ENCODE measurements around the gene TFB1M.
"Not testable (repeated sequence)": the region's sequence is repeated elsewhere in the genome, so short reads cannot be mapped to it uniquely, and the experiment has no call there.

TFB1M gene

GRCh38 chr6:155292711-155293110 lies 21.6 kb downstream of the TFB1M start:
- DNase-seq, result no peak

DNA sequence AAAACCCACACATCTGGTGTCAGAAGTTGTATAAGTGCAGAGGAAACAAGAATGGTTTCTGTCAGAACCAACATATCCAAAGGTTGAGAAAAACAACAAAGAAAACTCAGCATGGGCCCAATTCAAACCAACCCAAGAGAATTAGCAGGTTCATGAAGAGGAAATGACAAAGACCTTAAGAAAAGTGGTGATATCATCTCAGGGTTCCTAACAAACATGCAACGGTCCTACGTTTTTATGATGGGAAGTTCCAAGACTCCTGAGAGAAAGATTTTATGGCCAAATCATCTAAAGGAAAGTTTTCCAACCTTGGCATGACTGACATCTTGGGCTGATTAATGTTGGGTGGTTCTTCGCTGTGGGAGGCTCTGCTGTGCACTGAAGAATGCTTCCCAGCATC lies 23.0 kb downstream of the TFB1M start:
- no peak for DNase-seq

GRCh38 chr6:155290491-155290890 lies 23.8 kb downstream of the TFB1M start:
- DNase-seq, result no peak

DNA sequence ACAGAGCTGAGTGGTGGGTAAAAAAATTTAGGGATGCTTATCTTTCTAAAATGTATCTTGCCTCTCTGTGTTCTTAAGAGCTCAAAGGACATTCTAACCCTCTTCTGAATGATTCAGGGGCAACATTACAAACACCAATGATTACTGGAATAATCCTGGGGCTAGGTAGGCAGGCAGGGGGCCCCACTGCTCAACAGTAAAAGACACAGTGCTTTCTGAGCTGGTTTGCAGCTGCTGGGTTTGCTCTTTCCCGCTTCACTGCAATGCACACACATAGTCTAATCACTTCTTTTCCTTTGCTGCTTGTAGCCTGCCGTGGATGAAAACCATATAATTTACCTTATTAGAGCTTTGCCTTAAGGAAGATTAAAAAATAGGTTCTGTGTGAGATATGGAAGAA lies 26.5 kb downstream of the TFB1M start:
- no peak for DNase-seq

DNA sequence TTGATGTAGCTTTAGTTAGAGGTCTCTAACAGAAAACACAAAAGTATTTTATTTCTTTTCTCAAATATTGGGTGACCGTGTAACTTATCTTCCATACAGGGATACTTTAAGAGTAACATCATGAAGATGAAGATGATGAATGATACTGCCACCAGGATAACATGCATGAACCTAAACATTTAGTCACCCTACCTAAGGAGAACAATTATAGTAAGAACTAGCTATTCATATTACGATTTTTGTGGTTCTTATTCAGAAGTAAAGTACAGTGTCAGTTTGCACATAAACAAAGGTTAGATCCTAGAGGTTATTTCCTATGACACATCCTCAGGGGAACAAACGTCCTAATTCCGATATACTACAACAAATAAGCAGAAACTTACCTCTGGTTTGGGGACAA lies 29.5 kb downstream of the TFB1M start:
- DNase-seq, result no peak

- DNase-seq, result no peak
Measured at GRCh38 chr6:155278319-155279049, 35.8 kb downstream of the TFB1M start.

DNA sequence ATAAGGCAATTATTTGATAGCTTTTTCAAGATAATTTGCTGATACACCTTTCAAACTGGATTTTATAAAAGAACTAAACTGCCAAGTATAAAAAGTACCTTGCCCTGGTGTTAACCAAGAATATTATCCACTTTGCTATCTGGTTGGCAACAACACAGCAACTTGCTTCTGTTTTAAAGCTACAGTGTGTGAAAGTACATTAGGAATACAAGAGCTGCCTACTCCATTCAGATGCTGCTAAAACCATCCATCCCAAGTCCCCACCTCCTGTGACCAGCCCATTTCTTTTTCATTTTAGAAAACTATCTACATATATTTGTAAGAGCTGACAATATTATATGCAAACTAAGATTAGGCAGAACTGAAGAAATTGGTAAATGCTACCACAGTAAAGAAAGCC lies 37.6 kb downstream of the TFB1M start:
- DNase-seq, result no peak

DNA sequence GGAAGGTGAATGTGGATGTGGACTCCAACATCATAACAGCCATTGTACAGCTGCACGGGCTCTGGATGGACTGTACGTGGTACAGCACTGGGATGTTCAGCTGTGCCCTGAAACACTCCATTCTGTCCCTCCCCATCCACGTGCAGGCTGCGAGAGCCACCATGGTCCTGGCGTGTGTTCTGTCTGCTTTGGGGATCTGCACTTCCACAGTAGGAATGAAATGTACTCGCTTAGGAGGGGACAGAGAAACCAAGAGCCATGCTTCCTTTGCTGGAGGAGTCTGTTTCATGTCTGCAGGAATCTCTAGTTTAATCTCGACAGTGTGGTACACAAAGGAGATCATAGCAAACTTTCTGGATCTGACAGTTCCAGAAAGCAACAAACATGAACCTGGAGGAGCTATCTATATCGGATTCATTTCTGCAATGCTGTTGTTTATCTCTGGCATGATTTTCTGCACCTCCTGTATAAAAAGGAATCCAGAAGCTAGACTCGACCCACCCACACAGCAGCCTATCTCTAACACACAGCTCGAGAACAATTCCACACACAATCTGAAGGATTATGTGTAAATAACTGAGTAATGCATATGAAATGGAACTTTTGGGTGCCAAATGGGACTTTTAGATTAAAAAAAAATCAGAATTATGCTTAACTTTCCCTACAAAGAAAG lies 38.3 kb downstream of the TFB1M start:
- DNase-seq, result no peak

DNA sequence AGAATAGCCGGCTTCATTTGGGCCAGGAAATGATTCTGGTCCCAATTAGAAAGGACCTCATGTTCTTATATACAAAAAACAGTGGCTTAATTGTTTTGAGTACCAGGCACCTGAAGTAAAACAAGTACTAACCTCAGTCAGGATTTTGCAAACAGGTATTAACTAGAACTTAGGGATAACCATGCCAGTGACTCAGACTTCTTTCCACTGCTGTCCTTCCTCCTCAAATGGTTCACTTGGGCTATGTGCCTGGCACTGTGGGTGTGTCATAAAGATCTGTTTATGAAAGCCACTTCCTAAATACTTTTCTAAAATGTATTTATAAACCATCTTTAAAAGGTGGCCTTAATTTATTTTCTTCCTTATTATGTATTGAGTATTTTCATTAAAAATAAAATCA lies 39.8 kb downstream of the TFB1M start:
- DNase-seq, result no peak

- no peak for DNase-seq
Measured at GRCh38 chr6:155274106-155274505, 40.2 kb downstream of the TFB1M start.

DNA sequence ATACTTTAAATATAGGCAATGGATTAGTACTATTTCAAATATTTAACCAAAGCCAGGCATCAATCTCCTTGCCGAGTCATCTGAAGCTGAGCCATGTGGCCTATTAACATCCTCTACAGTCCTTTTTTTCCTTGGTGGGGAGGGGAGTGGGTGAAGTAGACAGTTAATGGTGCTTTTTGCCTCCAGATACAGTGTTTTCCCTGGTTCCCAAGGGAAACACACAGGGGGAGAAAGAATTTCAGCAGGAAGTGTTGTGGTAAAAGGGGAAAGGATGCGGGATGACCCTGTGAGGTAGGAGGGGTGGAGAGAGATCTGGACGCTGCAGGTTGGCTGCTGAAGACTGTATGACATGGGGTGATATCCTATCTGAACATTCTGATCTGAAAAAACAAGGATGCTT lies 40.9 kb downstream of the TFB1M start:
- no peak for DNase-seq

- DNase-seq, result no peak
Measured at GRCh38 chr6:155272353-155273232, 41.7 kb downstream of the TFB1M start.

DNA sequence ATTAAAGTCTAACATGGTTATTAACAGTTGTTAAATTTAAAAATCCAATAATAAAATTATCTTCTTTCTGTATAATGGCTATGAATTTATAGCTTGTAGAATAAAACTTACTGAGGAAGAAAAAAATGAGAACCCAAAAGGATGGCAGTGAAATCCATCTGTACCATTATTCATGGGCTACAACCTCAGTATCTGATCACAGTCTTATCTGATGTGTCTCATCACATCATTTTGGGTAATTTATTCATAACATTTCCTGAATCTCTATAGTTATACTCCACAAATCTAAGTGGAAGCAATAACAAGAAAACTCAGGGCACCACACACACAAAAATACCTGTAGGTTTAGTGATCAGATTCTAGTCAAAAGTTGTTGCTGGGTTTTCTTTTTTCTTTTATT lies 43.1 kb downstream of the TFB1M start:
- no peak for DNase-seq

DNA sequence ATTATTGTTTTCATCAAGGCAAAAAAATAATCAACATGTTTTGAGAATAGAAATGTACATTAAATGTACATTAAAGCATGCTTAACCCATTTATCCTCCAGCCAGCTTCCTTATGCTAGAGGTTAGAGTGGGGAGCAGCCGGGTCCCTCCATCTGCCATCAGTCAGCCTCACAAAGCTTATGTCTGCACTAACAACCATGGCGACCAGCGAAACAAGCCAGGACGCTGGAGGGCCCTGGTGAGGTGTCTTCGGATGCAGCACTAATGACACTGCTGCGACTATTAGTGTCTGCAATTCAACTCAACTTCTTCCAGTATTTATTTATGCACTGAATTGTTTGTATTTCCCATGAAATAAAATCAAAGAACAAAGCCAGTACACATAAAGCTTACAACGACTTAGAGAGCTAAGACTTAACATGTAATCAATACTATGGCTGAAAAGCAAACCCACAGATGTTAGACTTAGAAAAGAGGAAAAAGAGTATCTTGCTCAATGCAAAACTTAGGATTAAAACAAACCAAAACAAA lies 43.7 kb downstream of the TFB1M start:
- DNase-seq, result no peak

- no peak for DNase-seq
Measured at GRCh38 chr6:155269765-155270164, 44.5 kb downstream of the TFB1M start.

- not testable (repeated sequence) for DNase-seq
Measured at GRCh38 chr6:155268088-155268867, 46.0 kb downstream of the TFB1M start.

DNA sequence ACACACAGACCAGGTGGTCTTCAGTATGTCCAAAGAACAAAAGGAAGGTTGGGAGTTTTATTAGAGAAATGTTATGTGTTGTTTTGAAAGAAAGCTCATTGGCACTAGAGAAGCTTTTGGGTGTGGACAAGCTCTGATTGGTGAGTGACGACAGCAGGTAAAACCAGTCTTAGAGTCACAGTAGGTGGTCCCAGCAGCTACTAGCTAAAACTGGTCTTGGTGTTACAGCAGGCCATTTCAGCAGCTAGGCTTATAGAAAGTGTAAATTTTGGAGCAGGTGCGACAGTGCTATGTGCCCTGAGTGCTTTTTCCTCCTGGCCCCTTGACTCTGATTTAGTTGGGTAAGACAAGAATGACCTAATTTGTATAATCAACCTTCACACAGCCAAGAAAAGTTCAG lies 46.9 kb downstream of the TFB1M start:
- no peak for DNase-seq

GRCh38 chr6:155265843-155266535 lies 48.3 kb downstream of the TFB1M start:
- no peak for DNase-seq

GRCh38 chr6:155264693-155265320 lies 49.5 kb downstream of the TFB1M start:
- DNase-seq, result no peak

GRCh38 chr6:155263373-155264063 lies 50.8 kb downstream of the TFB1M start, which contains the start of gene CLDN20:
Gene CLDN20, plus strand, starts transcription at chr6:155264013. Its CDS starts 11,707 bp downstream, at chr6:155275720.
- no peak for DNase-seq

- no peak for DNase-seq
Measured at GRCh38 chr6:155262655-155263054, 51.6 kb downstream of the TFB1M start.

Measured in NCI-H1436 (cell line).